NCI-H446 treated with DMSO at 0.1 percent for 48 hours (cell line): ENCODE data around the gene TBC1D14.

ENCODE experiments used
- DNase-seq: peaks from one replicate; lab custom pipeline; 2025; lab: John Stamatoyannopoulos, UW

TBC1D14 gene, protein sequence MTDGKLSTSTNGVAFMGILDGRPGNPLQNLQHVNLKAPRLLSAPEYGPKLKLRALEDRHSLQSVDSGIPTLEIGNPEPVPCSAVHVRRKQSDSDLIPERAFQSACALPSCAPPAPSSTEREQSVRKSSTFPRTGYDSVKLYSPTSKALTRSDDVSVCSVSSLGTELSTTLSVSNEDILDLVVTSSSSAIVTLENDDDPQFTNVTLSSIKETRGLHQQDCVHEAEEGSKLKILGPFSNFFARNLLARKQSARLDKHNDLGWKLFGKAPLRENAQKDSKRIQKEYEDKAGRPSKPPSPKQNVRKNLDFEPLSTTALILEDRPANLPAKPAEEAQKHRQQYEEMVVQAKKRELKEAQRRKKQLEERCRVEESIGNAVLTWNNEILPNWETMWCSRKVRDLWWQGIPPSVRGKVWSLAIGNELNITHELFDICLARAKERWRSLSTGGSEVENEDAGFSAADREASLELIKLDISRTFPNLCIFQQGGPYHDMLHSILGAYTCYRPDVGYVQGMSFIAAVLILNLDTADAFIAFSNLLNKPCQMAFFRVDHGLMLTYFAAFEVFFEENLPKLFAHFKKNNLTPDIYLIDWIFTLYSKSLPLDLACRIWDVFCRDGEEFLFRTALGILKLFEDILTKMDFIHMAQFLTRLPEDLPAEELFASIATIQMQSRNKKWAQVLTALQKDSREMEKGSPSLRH

DNA sequence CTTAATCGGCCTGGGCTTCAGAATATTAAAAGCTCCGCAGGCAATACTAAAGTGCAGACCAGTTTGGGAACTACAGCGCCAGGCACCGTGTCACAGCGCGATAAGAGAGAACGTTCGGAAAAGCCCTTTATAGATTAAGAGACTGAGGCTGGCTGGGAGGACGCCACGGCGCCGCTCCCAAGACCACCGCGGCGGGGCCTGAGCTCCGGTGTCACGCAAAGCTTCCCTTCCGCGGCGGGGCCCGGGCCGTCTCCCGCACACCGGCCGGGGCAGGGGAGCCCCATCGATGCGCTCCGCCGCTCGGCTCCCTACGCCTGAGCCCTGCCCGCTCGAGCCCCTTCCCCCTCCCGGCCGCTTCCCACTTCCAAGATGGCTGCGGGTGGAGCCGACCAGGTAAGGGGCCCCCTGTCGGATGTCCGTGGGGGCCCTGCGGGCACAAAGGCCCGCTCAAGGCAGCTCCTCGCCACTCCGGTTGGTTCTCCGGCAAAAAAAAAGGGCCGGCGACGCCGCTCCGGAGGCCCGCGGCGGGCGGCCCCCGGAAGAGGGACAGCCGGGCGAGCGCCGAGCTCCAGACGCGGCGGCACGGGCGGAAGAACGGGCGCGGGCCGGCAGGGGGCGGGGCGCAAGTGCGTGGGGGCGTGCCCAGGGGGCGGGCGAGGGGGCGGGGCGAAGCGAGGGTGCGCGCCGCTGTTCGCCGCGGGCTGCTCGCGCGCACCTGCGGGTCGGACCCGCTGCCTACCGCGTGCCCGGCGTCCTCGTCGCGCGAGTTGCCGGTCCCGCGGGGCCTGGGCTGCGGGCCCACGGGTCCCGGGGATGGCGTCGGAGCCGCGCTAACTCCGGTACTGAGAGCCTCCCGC lies at the start of gene TBC1D14:
Gene TBC1D14, plus strand, starts transcription at position 714 of the 857 bp plus-strand sequence. CDS start 13,564 bp downstream, outside the sequence.
- DNase-seq: peak; percentile 46

DNA sequence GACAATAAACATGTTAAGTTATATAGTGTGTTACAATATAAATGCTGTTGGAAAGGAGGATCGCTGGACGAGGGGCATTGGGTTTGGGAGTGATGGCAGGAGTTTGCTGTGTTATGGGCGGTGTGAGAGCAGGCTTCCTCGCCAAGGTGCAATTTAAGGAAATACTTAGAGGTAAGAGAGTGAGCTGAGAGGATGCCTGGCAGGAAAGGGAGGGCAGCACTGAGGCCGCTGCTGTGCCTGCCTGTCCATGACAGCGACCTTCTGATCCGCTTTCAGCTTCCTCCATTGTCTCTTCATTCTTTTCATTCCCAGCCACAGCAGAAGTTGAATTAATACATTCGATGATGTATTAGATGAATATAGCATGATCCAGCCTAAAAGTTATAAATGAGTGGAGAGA lies 41.2 kb upstream of the TBC1D14 start:
- no peak for DNase-seq

- DNase-seq: no peak
These were observed 39.7 kb upstream of the TBC1D14 start for GRCh38 chr4:6869944-6870343.

- DNase-seq: no peak
These were observed 36.3 kb upstream of the TBC1D14 start for GRCh38 chr4:6873291-6873690.

DNA sequence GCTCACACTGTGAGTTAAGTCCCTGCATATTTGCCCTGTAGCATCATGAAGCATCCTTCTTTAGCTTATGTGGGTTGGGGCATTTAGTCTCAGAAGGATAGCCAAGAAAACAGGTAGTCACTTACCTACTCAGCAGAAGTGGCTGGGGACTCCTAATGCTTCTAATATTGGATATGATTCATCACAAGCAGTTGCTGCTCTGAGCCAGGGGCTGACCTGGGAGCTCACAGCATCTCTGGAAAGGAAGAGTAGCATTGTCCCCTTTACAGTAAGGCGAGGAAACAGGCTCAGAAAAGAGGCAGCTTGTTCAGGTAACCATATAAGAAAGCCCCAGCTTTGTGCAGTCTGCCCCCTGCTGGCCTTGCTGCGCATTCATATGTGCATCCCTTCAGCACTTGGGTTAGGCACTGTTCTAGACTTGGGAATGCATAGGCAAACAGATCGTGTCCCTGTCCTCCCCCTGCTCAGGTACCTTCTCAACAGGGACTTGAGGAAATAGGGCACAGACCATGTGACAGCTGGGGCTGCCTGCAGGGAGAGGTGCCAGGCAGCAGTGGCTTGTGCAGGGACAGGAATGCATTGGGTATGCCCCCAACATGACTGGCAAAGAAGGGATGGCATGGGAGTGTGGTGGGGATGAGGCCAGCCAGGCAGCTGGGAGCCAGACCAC lies 35.7 kb upstream of the TBC1D14 start:
- no peak for DNase-seq

DNA sequence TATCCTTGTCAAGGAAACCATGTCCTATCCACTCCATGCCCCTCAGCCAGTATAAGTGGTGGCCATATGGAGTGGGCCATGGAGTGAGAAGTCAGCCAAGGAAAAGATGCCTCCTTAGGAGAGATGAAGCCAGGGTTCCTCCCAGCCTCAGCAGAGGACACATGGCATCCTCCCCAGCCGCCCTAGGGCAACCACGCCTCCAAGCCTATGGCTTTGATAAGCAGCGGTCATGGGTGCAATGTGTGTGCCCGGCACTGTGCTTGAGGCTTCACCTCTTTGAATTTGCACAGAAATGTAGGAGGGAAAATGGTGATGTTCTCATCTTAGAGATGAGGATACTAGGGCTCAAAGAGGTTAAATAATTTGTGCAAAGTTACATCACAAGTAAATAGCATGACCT lies 34.6 kb upstream of the TBC1D14 start:
- no peak for DNase-seq

DNA sequence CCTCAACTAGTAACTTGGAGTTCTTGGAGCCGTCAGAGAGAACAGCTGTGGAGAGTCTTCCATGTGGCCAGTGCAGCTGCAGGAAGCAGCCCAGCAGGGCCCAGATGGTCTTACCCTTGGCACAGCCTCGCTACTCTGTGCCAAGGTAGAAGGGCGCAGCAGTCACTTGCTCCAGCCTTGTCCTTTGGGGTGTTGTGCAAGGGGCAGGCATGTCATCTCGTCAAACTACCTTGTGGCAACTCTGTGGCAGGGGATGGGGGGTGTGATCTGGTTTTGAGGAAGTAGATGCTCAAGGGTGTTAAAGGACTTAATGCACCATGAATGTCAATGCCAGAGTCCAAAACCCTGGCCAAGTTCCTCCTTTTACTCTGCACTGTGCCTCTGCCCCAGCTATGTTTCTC lies 34.2 kb upstream of the TBC1D14 start:
- DNase-seq: no peak

DNA sequence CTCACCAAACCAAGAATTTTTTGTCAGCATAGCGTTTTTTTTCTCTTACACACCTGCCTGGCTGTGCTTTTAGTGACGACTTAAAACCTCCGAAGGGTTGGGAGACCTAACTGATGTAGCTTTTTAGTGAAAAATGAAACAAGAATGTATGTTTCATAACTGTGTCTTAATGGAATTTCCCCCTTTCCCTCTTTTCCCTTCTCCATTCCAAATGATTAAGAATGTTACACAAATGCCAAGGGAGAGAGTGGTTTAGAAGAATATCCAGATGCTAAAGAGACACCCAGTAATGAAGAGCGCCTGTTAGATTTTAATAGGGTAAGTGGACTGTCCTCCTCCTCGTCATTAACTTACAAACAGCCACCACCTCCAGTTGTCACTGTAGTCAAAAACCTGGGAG lies 33.2 kb upstream of the TBC1D14 start:
- DNase-seq: no peak

DNA sequence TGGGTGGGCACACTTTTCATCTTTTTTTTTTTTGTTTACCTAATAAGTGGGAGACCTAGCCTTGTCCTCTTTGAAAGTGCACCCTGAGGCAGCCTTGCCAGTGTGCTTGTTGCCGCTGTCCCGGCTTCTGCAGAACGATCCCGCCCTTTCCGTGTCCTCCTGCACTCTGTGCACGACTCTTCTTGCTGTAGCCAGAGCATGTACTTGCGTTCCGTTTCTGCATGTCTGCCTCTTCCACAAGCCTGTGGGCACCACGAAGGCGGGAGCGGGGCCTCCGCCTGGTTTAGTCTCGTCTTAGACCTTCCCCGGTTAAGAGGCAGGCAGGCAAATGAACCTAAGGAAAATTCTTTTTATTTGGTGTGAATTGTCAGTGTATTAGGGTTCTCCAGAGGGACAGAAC lies 32.6 kb upstream of the TBC1D14 start:
- DNase-seq: no peak

GRCh38 chr4:6878451-6879059 lies 31.1 kb upstream of the TBC1D14 start:
- DNase-seq: no peak

- no peak for DNase-seq
These were observed 28.9 kb upstream of the TBC1D14 start for GRCh38 chr4:6880691-6881090.

DNA sequence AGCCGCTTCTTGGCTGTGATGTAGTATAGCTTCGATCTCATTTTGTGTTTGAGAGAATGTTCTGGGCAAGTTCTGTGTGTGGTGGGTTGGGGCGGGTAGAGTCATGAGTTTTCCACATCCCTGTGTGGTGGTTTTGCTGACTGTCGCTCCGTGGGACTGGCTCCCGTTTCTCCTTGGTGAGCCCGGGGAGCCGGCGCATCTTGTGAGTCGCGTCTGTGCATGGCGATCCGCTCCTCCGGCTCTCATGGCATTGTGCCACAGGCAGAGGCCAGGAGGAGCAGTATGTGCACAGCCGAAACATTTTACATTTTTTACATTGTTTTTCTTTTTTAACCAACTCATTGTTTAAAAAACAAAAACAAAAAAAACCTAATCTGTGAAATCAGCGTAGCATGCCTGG lies 27.7 kb upstream of the TBC1D14 start:
- DNase-seq: no peak

- DNase-seq: no peak
These were observed 25.2 kb upstream of the TBC1D14 start for GRCh38 chr4:6884341-6884870.

GRCh38 chr4:6885953-6886557 lies 23.6 kb upstream of the TBC1D14 start:
- no peak for DNase-seq

DNA sequence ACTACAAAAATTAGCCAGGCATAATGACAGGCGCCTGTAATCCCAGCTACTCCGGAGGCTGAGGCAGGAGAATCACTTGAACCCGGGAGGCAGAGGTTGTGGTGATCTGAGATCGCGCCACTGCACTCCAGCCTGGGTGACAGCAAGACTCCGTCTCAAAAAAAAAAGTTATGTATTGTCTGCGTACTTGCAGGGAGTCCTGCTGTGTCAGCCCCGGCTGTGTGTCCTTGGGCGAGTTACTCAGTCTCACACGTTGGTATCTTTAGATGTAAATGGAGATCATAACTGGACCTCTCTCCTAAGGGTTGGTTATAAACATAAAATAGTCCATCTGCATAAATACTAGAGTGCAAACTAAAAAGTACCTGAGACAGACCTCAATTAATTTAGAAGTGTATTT lies 22.7 kb upstream of the TBC1D14 start:
- no peak for DNase-seq

GRCh38 chr4:6887591-6888371 lies 21.8 kb upstream of the TBC1D14 start:
- DNase-seq: no peak

GRCh38 chr4:6888506-6889071 lies 21.0 kb upstream of the TBC1D14 start:
- no peak for DNase-seq

DNA sequence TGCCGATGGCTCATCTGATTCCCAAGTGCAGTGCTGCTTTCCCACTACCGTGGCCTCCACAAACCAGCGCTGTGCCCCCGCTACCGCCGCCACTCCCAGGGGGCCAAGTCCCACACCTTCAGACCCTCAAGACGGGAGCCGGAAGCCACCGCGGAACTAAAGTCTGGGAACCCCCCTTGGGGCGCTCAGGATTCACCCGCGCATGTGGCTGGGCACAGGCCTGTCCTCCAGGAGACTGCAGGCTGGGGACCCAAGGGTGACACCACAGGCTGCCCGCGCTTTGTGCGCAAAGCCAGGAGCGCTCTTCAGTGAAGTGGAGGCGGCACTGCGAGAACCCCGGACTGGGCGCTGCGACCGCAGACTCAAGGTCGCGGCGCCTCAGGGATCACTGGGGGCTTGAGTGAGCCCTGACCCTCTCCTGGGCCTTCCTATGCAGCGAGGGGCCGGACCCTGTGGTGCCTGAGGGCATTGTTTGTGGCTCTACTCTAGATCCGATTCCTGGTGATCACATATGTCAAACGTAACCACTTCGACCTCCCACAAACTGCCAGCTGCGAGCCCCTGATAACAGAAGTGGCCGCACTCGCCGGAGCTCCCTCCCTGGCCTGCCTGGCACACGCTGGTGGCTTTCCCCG lies 20.4 kb upstream of the TBC1D14 start:
- DNase-seq: no peak

- no peak for DNase-seq
These were observed 19.8 kb upstream of the TBC1D14 start for GRCh38 chr4:6889736-6890324.
